HepG2 (cell line): ENCODE data around the gene PRSS27. TPM values are rescaled to one million over a fixed set of nuclear protein-coding genes. Genes with fewer than 3 reads are reported as not detected.
A peak's percentile ranks its signal among the peaks of the same experiment; 100 is the strongest.

Experiments used
- ATF4 ChIP-seq, 2 experiments: fragments of 450-650 bp in 1 of 2; sonication (generic) in 1 of 2; formaldehyde crosslinking; IDR thresholded peaks; 2 replicates each; pipeline versions ENCODE4 v1.5.0 to v1.8.0; 2020 to 2022; ENCODE audit warnings: mild to moderate bottlenecking in 1 of 2, missing genetic modification reagents in 1 of 2
- CEBPG ChIP-seq: IDR thresholded peaks from 2 replicates; pipeline ENCODE4 v1.6.1; 2016
- E2F5 ChIP-seq: sonication (generic); formaldehyde crosslinking; conservative IDR thresholded peaks from 2 replicates; pipeline ENCODE4 v1.4.0; 2020; ENCODE audit warnings: missing genetic modification reagents
- ETV5 ChIP-seq: IDR thresholded peaks from 2 replicates; pipeline ENCODE4 v1.6.1; 2018; ENCODE audit warnings: missing biosample characterization, missing genetic modification reagents, inconsistent platforms, borderline replicate concordance
- FOXO4 ChIP-seq: sonication (generic); formaldehyde crosslinking; conservative IDR thresholded peaks from 2 replicates; pipeline ENCODE4 v1.8.1; 2023; ENCODE audit warnings: missing genetic modification reagents
- POLR2AphosphoS2 ChIP-seq: IDR thresholded peaks from 2 replicates; pipeline ENCODE4 v1.6.1; 2011; ENCODE audit warnings: low read depth, low read length, improper control_type of control experiment
- RBM39 ChIP-seq: fragments of 200-400 bp; formaldehyde crosslinking; IDR thresholded peaks from one replicate; pipeline ENCODE4 v1.6.1; 2018; ENCODE audit warnings: antibody characterized with exemption, mild to moderate bottlenecking, low read depth, low read length; ENCODE audit not compliant: poor library complexity, severe bottlenecking
- SCMH1 ChIP-seq: sonication (generic); formaldehyde crosslinking; IDR thresholded peaks from 2 replicates; pipeline ENCODE4 v1.9.0; 2021; ENCODE audit warnings: missing genetic modification reagents, mild to moderate bottlenecking, borderline replicate concordance
- SP2 ChIP-seq: sonication (generic); formaldehyde crosslinking; IDR thresholded peaks from 2 replicates; pipeline ENCODE4 v1.5.1; 2020; ENCODE audit warnings: mild to moderate bottlenecking, missing genetic modification reagents
- TOPORS ChIP-seq: sonication (generic); formaldehyde crosslinking; IDR thresholded peaks from 2 replicates; pipeline ENCODE4 v1.8.0; 2023; ENCODE audit warnings: mild to moderate bottlenecking, missing genetic modification reagents
- ZBTB34 ChIP-seq: sonication (generic); formaldehyde crosslinking; IDR thresholded peaks from 2 replicates; pipeline ENCODE4 v1.8.0; 2022; ENCODE audit warnings: mild to moderate bottlenecking, missing genetic modification reagents
- ZBTB4 ChIP-seq: sonication (generic); formaldehyde crosslinking; IDR thresholded peaks from 2 replicates; pipeline ENCODE4 v1.4.0; 2020; ENCODE audit warnings: missing genetic modification reagents, mild to moderate bottlenecking, borderline replicate concordance
- ZBTB43 ChIP-seq: sonication (generic); formaldehyde crosslinking; conservative IDR thresholded peaks from 2 replicates; pipeline ENCODE4 v1.4.0; 2020; ENCODE audit warnings: missing genetic modification reagents
- ZFP36L2 ChIP-seq: sonication (generic); formaldehyde crosslinking; IDR thresholded peaks from 2 replicates; pipeline ENCODE4 v1.4.0; 2020; ENCODE audit warnings: missing genetic modification reagents
- ZNF230 ChIP-seq: sonication (generic); formaldehyde crosslinking; IDR thresholded peaks from 2 replicates; pipeline ENCODE4 v1.4.0; 2020; ENCODE audit warnings: mild to moderate bottlenecking, missing genetic modification reagents
- ZNF367 ChIP-seq: sonication (generic); formaldehyde crosslinking; IDR thresholded peaks from 2 replicates; pipeline ENCODE4 v1.4.0; 2020; ENCODE audit warnings: missing genetic modification reagents, borderline replicate concordance
- ZNF496 ChIP-seq: sonication (generic); formaldehyde crosslinking; IDR thresholded peaks from 2 replicates; pipeline ENCODE4 v1.8.1; 2023; ENCODE audit warnings: mild to moderate bottlenecking, moderate library complexity, missing genetic modification reagents; ENCODE audit not compliant: insufficient replicate concordance
- ZNF530 ChIP-seq: sonication (generic); formaldehyde crosslinking; IDR thresholded peaks from 2 replicates; pipeline ENCODE4 v1.5.0; 2020; ENCODE audit warnings: low read depth, mild to moderate bottlenecking, missing genetic modification reagents
- ZNF598 ChIP-seq: sonication (generic); formaldehyde crosslinking; IDR thresholded peaks from 2 replicates; pipeline ENCODE4 v1.5.1; 2020; ENCODE audit warnings: mild to moderate bottlenecking, missing genetic modification reagents, borderline replicate concordance
- ZSCAN22 ChIP-seq: sonication (generic); formaldehyde crosslinking; IDR thresholded peaks from 2 replicates; pipeline ENCODE4 v1.4.0; 2020; ENCODE audit warnings: mild to moderate bottlenecking, missing genetic modification reagents
- polyA plus RNA-seq, 8 experiments: library from polyadenylated mRNA; depleted of rRNA in 3 of 8; stranded (reverse) in 7 of 8; unstranded in 1 of 8; fragments of >200 nt; fragmentation: Illumina TruSeq in 4 of 8; extraction: Trizol in 4 of 8; gene quantifications; 2 replicates each; pipeline versions ENCODE4 v1.2.1 to v1.2.3, GENCODE V29; 2011 to 2016; ENCODE audit warnings: low read depth in 4 of 8, missing spikeins in 1 of 8, mixed read lengths in 1 of 8; ENCODE audit not compliant: insufficient read depth in 1 of 8
- total RNA-seq, 5 experiments: library from RNA; depleted of rRNA; stranded (reverse); fragments of >200 nt; fragmentation: Illumina TruSeq; extraction: Trizol; gene quantifications; 2 replicates each; pipeline ENCODE4 v1.2.3, GENCODE V29; 2016; ENCODE audit warnings: low read depth in 1 of 5

Gene PRSS27
- total and polyA plus RNA-seq, 2 of the 13 experiments (the other 11 are each of a cell fraction or from before 2014, with no cell fraction given): 0.20 to 0.73 TPM

- TF ChIP-seq RBM39 (no peak), TOPORS (CRISPR knock-in tag) (no peak), ZFP36L2 (CRISPR knock-in tag) (no peak), ZNF530 (CRISPR knock-in tag) (no peak), SP2 (CRISPR knock-in tag) (no peak), ETV5 (CRISPR knock-in tag) (peak; percentile 83), FOXO4 (CRISPR knock-in tag) (no peak), ZNF367 (no peak), ZBTB4 (no peak), CEBPG (CRISPR knock-in tag) (no peak), ZNF230 (no peak), ZSCAN22 (peak; percentile 96), ZNF496 (no peak), POLR2AphosphoS2 (no peak), ATF4 (CRISPR knock-in tag; IDR thresholded peaks at IDR 0.05) (no peak), ZBTB43 (CRISPR knock-in tag) (no peak), ZNF598 (CRISPR knock-in tag) (no peak), E2F5 (CRISPR knock-in tag) (no peak), ZBTB34 (CRISPR knock-in tag) (no peak), SCMH1 (CRISPR knock-in tag) (no peak)
Observed at GRCh38 chr16:2739625-2740430, 19.8 kb upstream of the PRSS27 start (continued).
